ENCODE results near the gene NXPH3.

NXPH3 gene

DNA sequence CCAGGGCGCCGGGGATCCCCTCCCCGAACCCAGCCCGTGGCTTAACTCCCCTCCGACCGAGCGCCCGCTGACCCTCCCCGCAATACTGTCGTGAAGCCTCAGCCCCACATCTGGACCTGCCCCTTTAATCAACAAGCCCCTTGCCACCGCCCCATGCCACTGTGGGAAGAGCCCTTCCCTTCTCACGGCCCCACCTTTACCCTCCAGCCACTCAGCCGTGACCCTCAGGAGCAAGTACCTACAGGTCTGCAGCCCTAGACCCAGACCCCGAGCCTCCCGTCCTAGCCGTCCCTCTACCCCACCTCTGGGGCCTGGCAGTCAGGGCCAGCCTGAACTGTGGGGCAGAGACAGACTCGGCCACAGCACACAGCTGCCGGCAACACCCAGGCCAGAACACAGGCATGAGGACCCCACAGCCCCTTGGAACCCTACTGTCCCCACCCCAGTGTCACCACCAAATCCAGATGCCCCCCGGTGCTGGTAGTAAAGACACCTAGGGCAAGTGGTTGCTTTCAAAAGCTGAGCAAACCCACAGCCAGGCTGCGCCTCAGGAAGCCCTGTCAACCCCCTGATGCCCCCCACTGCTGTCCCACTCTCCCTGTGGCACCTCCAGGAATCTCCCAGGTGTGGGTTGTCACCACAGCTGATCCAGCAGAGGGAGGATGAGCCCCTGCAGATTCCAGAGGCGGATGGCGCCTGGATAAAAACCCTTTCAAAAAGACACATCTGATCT, 1.4 kb downstream of the NXPH3 start:
- DNase-seq, result no peak

DNA sequence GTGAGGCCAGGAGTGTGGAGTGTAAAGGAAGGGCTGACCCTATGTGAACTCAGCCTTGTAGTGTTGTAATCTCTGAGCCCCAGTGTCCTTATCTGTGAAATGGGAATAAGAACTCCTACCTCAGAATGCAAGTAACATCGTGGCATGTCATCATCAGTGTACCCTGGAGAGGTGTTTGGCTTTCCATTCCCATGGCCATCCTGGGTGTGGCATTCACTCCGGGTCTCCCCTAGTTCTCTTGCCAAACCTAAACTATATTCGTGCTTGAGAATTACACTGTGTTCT, 1.9 kb downstream of the NXPH3 start:
- no peak for DNase-seq

DNA sequence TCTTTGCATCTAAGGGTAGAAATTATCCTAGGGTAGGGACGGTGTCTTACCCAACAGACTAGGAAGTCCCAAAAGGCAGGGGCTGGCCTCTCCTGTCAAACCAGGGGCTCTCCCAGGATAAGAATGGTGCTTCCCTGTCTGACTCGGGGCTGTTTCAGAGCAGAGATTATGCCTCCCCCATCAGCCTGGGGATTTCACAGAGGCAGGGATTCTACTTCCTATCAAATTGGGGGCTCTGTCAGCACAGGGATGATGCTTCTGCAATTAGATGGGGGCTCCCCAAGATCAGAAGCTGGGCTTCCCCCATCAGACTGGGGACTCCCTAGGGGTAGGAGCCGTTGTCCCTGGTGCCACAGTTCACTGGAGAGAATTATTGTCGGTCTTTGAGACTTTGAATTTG, 2.3 kb downstream of the NXPH3 start:
- DNase-seq, result no peak

DNA sequence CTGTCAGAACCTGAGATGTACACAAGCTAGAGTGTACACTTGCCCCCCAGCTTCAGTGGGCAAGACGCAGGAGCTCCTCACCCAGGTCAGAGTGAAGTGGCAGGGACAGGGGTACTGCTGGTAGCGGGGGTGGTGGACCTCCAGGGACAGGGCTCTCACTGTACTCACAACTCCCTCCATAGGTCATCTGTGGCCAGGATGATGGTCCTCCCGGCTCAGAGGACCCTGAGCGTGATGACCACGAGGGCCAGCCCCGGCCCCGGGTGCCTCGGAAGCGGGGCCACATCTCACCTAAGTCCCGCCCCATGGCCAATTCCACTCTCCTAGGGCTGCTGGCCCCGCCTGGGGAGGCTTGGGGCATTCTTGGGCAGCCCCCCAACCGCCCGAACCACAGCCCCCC, 2.7 kb downstream of the NXPH3 start:
- no peak for DNase-seq

DNA sequence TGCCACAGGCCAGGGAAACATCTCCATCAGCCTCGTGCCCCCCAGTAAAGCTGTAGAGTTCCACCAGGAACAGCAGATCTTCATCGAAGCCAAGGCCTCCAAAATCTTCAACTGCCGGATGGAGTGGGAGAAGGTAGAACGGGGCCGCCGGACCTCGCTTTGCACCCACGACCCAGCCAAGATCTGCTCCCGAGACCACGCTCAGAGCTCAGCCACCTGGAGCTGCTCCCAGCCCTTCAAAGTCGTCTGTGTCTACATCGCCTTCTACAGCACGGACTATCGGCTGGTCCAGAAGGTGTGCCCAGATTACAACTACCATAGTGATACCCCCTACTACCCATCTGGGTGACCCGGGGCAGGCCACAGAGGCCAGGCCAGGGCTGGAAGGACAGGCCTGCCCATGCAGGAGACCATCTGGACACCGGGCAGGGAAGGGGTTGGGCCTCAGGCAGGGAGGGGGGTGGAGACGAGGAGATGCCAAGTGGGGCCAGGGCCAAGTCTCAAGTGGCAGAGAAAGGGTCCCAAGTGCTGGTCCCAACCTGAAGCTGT, 3.4 kb downstream of the NXPH3 start:
- no peak for DNase-seq

DNA sequence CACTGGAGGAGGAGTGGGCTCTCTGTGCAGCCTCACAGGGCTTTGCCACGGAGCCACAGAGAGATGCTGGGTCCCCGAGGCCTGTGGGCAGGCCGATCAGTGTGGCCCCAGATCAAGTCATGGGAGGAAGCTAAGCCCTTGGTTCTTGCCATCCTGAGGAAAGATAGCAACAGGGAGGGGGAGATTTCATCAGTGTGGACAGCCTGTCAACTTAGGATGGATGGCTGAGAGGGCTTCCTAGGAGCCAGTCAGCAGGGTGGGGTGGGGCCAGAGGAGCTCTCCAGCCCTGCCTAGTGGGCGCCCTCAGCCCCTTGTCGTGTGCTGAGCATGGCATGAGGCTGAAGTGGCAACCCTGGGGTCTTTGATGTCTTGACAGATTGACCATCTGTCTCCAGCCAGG, 3.9 kb downstream of the NXPH3 start:
- no peak for DNase-seq

DNA sequence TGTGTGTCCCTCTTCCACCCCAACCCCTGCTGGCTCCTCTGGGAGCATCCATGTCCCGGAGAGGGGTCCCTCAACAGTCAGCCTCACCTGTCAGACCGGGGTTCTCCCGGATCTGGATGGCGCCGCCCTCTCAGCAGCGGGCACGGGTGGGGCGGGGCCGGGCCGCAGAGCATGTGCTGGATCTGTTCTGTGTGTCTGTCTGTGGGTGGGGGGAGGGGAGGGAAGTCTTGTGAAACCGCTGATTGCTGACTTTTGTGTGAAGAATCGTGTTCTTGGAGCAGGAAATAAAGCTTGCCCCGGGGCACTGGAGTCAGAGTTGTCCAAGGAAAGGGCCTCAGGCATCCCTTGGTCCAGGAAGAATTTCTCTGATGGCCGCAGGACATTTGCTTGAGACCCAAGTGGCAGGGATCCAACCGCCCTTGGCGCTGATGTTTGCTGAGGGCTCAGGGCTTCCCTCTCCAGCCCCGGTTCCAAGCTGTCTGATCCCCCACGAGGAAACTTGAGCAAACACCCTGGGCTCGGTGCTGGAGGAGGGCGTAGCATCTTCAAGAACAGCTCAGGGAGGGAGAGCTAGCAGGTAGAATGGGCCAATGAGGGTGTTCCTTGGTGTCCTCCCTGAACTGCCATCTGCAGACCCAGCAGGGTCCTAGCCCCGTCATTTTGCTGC, 4.5 kb downstream of the NXPH3 start:
- DNase-seq, result no peak

DNA sequence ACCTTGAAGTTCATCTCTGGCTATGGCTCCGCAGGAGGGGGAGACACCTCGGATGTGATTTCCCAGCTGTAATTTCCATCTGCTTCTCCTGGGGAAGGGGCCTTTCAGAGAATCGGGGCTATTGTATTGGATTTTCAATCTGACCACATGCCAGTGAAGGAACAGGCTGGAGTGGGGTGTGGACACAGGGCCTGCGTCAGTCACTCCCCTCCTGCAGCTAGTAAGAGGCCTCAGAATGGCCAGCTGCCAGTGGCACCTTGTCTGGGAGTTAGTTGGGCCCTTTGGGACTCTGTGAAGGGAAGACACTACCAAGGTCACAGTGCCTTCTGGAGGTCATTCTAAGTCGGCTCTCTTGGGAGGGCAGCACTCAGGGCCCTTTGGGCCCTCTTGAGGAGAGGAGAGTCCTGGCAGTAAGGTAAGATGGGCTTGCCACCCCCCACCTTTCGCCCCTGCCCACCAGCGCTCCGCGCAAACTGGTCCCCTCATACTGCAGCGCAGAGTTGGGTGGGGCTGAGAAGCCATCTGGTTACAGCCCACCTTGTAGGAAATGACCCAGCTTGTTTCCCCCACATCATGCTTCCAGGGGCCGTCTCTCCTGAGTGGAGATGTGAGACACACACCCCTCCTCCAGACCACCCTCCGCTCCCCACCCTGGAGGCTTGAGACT, 5.4 kb downstream of the NXPH3 start:
- DNase-seq, result no peak

DNA sequence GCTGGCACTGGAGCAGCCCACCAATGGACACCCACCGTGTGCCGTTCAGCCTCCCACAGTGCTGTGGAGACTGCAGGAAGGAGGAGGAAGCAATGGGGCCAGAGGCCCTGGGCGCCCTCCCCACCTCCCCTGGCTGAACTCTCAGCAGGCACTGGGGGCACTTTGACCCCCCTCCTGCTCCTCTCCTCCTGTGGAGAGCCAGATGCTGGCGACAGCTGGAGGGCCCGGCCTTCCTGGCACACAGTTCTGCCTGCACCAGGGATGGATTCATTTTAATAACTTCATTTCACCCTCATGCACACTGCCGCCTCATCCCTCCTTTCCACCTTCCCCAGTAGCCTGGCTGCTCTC, 6.0 kb downstream of the NXPH3 start:
- no peak for DNase-seq

DNA sequence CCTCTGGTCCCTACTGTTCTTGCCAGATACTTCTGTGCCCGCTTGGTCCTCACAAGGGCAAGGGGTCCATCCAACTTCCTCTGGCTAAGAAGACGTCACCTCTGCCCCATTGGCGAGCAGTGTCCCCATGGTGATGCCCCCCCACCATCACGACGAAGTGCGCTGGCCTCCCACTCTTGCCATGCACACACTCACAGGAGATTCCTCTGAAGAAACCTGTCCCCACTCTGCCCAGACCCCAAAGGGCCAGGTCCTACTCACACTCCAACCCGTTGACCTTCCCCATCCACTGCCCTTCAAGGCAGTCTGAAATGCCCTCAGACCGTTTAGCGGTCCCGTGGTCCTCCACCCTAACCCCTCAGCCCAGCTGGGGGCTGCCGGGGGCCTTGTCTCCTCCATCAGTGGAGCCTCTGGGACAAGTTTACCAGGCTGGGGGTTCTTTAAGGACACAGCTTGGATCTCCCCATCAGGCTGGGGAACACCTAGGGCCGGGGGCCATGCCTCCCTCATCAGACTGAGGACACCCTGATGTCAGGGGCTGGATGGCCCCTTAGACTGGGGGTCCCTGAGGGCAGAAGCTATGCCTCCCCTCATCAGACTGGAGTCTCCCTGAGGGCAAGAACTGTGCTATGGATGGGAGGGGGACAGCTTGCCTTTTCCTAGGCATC, 6.5 kb downstream of the NXPH3 start:
- DNase-seq, result no peak

DNA sequence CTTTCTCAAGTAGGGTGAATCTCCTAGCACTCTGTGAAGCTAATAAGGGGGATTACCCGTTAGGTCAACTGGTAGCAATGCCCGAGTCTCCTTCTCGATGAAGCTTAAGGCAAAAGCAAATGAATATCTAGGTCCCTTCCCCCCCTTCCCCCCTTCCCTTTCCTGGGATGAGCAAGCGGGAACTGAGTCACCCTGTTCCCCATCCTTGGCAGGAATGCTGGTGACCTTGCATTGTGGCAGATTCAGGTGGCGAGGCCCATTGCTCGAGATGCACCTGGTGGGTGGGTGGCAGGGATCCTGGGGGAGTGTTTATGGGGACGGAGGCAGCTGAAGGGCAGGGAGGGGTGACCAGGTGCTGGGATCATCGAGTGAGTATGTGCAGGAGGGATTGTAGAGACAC, 7.1 kb downstream of the NXPH3 start:
- DNase-seq, result no peak

DNA sequence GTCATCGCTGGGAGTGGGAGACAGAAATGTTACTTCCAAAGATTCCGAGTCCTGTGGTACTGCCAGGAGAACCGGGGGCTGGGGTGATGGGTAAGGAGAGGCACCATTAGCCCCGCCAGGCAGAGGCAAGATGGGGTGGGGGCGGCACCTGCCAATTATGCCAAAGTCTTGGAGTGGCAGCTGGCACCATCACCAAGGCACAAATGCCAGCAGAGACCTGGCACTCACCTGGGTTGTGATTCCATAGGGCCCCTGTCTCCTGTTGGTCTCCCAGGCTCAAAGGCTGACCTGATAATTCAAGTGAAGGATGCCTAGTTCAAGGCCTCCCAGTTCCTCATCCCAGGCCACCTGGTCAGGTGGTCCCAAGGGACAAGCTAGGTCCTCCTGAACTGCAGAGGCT, 7.6 kb downstream of the NXPH3 start:
- DNase-seq, result no peak

DNA sequence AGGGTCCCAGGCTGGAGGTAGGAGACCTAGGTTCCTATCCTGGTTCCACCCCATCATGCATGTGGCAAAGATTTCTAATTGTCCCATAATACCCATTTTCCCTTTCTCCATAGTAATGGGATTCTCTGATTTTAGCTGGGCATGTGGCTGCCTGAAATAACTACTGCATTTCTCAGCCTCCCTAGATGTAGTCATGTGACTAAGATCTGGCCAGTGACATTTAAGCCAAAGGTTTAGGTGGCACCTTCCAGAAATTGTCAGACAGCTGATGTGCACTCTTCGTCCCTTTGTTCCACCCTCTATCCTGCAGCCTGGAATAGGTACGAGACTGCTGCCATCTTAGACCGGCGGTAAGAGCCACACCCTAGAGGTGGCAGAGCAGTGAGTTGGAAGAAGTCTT, 8.2 kb downstream of the NXPH3 start:
- no peak for DNase-seq

DNA sequence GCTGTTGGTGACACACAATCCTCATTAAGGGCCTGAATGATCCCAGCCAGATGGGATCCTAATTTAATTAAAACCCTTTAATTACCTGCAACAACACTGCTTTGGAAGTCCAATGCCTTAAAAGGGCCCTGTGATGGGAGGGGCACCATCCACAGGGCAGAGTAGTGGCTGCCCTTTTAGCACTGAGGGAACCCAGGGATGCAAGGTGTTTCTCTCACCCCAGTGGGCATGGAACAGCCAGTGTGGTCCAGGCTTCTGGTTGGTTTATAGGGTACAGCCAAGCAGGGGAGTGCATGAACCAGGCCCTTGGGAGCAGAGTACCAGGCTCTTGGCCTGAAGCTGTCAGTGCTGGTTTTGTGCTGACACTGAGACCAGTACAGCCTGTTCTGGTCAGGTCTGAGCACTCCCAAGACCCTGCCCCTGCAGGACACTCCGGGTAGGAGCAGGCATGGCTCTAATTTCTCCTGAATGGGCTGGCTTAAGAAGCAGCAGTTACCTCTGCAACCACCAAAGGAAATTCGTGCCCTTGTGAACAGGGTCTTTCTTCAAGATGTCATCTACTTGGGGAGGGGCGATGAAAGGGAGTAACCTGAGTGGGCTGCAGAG, 9.9 kb downstream of the NXPH3 start:
- no peak for DNase-seq

DNA sequence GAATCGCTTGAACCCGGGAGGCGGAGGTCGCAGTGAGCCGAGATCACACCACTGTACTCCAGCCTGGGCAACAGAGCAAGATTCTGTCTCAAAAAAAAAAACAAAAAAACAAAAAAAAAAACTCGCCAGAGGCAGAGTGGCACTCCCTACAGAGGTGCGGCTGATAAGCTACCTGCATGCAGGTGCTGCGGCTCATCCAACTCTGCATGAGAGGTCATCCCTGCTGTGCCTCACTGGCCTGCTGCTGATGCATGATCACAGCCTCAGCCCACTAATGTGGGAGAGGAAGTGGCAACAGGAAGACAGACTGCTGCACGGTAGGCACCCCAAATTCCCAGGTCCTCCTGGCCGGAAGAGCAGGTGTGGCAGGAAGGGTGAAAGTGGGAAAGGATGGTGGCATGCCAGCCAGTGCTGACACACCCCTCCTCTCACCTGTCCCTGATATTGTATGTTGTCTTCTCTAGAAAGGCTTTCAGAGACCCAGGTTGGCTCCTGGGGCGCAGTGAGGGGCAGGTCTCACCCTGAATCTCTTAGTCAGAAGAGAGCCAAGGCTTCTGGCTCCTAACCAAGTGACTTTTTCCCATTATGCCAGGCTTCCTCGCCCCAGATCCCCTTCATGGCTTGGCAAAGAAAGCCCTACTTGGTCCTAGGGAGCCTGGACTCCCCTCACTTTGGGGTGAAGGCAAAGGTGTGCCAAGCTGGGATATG, 11.8 kb downstream of the NXPH3 start:
- no peak for DNase-seq

DNA sequence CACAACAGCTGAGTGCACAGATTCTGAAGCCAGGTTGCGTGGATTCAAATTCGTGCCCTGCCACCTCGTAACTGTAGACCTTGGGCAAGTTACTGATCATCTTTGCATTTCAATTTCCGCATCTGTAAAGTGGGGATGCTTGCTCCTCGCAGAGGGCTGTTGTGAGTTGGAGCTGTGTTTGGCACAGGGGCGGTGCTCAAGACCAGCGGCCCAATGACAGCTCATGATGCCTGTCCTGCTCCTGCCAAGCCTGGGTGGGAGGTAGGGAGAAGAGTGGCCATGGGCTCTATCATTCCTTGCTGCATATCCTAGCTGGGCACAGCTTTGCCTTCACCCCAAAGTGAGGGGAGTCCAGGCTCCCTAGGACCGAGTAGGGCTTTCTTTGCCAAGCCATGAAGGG, 12.6 kb downstream of the NXPH3 start:
- DNase-seq, result no peak

DNA sequence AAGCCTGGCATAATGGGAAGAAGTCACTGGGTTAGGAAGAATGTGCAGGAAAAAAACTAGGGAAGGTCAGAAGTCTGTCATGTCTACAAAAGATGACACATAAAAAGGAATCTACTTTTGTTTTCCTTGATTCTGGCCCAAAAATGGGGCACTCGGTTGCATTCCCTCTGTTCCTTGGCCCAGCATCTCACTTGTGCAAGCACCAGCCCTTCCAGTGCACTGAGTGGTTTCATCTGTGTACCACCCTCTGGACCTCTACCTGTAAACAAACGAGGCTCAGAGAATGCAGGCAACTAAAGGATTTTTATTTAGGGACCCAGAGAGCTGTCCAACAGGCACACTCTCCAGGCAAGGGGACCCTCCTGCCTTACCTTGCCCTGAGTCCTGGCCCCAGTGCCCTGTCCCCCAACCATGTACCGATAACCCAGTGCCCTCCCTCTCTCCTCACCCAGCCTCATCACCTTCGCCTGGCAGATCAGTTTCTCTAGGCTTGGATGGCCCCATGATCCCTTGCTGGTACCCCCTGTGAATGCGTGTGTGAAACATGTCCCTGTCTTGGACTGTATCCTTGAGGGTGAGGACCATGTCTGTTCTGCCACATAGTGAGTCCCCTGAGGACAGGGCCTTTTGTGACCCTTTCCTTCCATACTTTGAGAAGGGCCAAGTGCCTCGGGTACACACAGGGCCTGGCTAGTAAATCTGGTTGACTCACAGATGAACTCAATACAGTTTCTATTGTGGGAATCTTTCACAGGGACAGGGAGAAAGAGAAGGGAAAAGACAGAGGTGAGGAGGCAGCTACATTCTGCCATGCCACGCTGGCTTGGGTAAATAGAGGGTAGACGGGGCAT, 13.3 kb downstream of the NXPH3 start:
- DNase-seq, result no peak

DNA sequence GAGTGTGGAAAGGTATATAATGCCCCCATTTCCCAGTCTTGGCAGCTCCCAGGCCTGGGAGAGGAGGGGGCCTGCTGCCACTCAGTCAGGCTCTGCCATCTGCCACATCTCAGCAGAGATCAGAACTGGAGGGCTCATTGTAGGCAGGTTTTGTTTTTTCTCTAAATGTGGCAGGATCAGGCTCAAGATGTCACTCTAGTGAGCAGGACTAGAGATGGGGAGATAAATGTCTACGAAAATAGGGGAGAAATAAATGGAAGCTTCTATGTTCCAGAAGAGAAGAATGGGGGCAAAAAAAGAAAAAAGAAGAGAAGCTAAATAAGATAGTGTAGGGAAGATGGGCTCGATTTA, 13.9 kb downstream of the NXPH3 start:
- DNase-seq, result no peak

DNA sequence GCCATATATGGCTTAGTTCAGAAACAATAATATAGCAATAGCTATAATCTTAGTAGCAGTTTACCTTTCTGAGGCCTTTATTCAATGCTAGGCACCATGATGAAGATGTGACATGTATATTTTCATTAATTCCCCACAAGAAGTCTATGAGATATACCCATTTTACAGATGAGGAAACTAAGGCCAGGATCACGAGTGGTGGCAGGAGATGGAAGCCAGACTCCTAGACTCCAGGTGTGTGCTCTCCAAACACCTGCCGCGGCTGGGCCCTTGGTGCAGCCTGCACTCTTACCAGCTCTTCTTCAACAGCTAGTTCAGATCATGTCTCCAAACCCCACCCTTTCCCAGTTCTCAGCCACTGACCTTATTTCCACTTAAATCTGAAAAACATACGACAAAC, 15.2 kb downstream of the NXPH3 start:
- DNase-seq, result no peak

DNA sequence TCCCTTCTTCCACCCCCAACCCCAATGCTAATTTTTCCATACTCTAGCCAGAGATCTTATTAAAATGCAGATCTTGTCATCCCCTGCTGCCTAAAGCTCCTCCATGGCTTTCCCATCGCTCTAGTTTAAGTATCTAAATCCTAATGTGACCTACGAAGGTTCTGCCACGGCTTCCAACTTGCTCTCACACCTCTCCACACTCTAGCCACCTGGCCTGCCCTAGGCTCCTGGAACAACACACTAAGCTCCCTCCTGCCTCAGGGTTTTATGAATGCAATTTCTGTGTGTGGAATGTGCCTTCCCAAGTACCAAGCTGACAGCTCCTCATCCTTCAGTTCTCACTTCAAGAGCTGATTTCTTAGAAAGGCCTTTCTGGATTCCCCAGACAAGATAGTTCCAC, 16.6 kb downstream of the NXPH3 start:
- no peak for DNase-seq

DNA sequence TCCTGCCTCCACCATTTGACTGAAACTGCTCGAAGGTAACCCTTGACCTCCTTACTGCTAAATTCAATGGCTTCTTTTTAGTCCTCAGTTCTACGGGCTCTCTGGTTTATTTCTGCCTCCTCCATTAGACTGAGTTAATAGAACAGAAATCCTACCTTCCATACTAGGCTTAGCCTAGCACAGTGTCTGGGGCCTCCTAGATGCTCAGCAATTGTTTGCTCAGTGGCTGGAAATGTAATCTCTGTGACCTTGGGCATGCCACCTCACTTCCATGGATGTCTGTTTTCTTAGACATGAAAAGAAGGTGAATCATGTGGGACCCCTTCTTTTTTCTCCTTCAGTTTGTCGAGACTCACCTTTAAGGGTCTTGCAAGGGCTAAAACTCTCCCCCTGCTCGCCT, 19.7 kb downstream of the NXPH3 start:
- no peak for DNase-seq

DNA sequence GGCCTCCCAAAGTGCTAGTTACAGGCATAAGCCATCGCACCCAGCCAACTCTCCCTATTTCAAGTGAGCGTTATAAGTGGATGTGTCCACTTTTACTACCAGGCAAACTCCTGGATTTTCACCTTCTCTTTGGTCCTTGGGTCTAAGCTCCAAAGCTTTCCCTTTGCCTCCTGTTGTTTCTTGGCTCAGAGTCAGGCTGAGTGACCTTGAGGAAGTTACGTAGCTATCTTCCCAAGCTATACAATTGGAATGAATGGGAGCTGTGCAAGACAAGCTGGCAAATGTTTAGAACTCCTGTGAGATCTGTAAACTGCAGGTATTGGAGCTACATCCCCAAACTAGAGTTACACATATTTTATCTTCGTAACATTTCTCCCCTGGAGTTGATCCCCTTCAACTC, 20.3 kb downstream of the NXPH3 start:
- no peak for DNase-seq

All from CD4-positive, alpha-beta T cell treated with Interleukin-15 for 1 hour (primary cell).